DND-41 (cell line): ENCODE results near the gene TTC28.

ENCODE experiments used
- EZH2 ChIP-seq: IDR thresholded peaks from 3 replicates; pipeline ENCODE4 v1.6.1; 2012; ENCODE audit warnings: borderline replicate concordance, low read depth, mild to moderate bottlenecking, moderate library complexity, low read length, inconsistent platforms; ENCODE audit not compliant: severe bottlenecking
- TF ChIP-seq, protein P1 (sequence below): IDR thresholded peaks from 2 replicates; pipeline ENCODE4 v1.5.1; 2012; ENCODE audit warnings: borderline replicate concordance, low read length, moderate library complexity, mild to moderate bottlenecking; ENCODE audit not compliant: poor library complexity, severe bottlenecking; ENCODE audit errors: extremely low read depth

DNA sequence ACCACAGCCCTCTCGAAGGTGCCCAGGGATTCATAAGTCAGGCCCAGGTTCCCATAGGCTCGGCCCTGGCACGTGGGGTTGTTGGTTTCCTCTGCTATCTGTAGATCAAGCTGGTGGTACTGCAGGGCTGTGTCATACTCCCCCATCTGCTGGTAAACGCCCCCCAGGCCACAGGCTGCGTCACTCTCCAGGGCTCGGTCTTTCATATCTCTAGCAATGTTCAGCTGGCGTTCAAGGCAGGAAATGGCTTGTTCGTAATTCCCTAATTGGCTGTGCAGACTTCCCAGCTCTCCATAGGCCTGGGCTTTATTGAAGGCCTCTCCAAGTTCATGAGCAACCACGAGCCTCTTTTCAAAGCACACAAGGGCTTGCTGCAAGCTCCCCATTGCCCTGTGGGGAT lies 574.2 kb downstream of the TTC28 start:
- TF ChIP-seq, protein P1, sequence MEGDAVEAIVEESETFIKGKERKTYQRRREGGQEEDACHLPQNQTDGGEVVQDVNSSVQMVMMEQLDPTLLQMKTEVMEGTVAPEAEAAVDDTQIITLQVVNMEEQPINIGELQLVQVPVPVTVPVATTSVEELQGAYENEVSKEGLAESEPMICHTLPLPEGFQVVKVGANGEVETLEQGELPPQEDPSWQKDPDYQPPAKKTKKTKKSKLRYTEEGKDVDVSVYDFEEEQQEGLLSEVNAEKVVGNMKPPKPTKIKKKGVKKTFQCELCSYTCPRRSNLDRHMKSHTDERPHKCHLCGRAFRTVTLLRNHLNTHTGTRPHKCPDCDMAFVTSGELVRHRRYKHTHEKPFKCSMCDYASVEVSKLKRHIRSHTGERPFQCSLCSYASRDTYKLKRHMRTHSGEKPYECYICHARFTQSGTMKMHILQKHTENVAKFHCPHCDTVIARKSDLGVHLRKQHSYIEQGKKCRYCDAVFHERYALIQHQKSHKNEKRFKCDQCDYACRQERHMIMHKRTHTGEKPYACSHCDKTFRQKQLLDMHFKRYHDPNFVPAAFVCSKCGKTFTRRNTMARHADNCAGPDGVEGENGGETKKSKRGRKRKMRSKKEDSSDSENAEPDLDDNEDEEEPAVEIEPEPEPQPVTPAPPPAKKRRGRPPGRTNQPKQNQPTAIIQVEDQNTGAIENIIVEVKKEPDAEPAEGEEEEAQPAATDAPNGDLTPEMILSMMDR, result no peak
- no peak for TF ChIP-seq EZH2
